ENCODE data around the gene NSD2. TPM values are rescaled to one million over a fixed set of nuclear protein-coding genes. Genes with fewer than 3 reads are reported as not detected.

The NSD2 gene
- total and polyA plus RNA-seq, 4 donors = 5.1 to 71.5 (median 11.6) TPM

GRCh38 chr4:1903035-1903434 lies 31.8 kb downstream of the NSD2 start:
- no peak for DNase-seq (ENCODE audit: low spot score)
- Histone ChIP-seq H3K9ac (ENCODE audit: low read depth in 1 of 2, low read length in 2 of 2) (no peak overlapping the region), H3K4me3 (ENCODE audit: low read depth in 1 of 3, low read length in 3 of 3) (no peak overlapping the region), H3K4me1 (ENCODE audit: control insufficient read depth in 4 of 4, insufficient read depth in 4 of 4, low read length in 3 of 4) (no peaks in the 10 kb centered on the region), H3K27me3 (ENCODE audit: control insufficient read depth in 4 of 4, insufficient read depth in 4 of 4, low read length in 3 of 4) (no peaks in the 10 kb centered on the region), H3K27ac (ENCODE audit: low read depth in 1 of 2, low read length in 2 of 2) (no peak overlapping the region), H3K36me3 (ENCODE audit: control insufficient read depth in 4 of 4, insufficient read depth in 3 of 4, low read depth in 1 of 4, low read length in 3 of 4) (peaks cover 0 to 26% (median 8%) of the 10 kb centered on the region in 4 donors), H3K9me3 (ENCODE audit: control insufficient read depth in 4 of 4, low read length in 3 of 4) (no peaks in the 10 kb centered on the region)
- 96% methylated on average over 1 of the region's 1 CpG for WGBS
- TF ChIP-seq CTCF (IDR thresholded peaks at IDR 0.05; ENCODE audit: low read depth, low read length, missing input control) (no peak), RXRA (IDR thresholded peaks at IDR 0.05) (no peak), MAX (IDR thresholded peaks at IDR 0.05) (no peak), TAF1 (conservative IDR thresholded peaks at IDR 0.05) (no peak), HNF4G (IDR thresholded peaks at IDR 0.05) (no peak), FOXA2 (IDR thresholded peaks at IDR 0.05) (no peak), RAD21 (IDR thresholded peaks at IDR 0.05) (no peak), FOXA1 (IDR thresholded peaks at IDR 0.05) (no peak), JUND (IDR thresholded peaks at IDR 0.05) (no peak), ATF3 (IDR thresholded peaks at IDR 0.05) (no peak), YY1 (IDR thresholded peaks at IDR 0.05) (no peak), REST (IDR thresholded peaks at IDR 0.05) (no peak), SP1 (IDR thresholded peaks at IDR 0.05) (no peak), EGR1 (IDR thresholded peaks at IDR 0.05; ENCODE audit: low read depth in 2 of 2) (no peak), GABPA (IDR thresholded peaks at IDR 0.05 in 1 of 2, conservative IDR thresholded peaks at IDR 0.05 in 1 of 2) (no peak), NR2F2 (IDR thresholded peaks at IDR 0.05) (no peak), ZBTB33 (IDR thresholded peaks at IDR 0.05) (no peak), HNF4A (conservative IDR thresholded peaks at IDR 0.05) (no peak)

All from liver (tissue), 9 donors.